NT2/D1 (cell line): ENCODE results near the gene DNAAF1.

Source experiments
- YY1 ChIP-seq: IDR thresholded peaks from 2 replicates; pipeline ENCODE4 v1.6.1; 2011; ENCODE audit not compliant: insufficient read length, insufficient read depth
- ZNF274 ChIP-seq: IDR thresholded peaks from 2 replicates; pipeline ENCODE4 v1.6.1; 2011; ENCODE audit warnings: mild to moderate bottlenecking, low read depth, low read length

GRCh38 chr16:84165746-84166145, 20.6 kb downstream of the DNAAF1 start:
- TF ChIP-seq YY1 (no peak), ZNF274 (no peak)
